HepG2 (cell line): ENCODE results near the gene ELL. TPM values are rescaled to one million over a fixed set of nuclear protein-coding genes. Genes with fewer than 3 reads are reported as not detected.

Experiments used
- E2F2 ChIP-seq: sonication (generic); formaldehyde crosslinking; IDR thresholded peaks from 2 replicates; pipeline ENCODE4 v1.4.0; 2020; ENCODE audit warnings: missing genetic modification reagents, borderline replicate concordance
- EP300 ChIP-seq, 3 experiments: sonication (generic) in 1 of 3; formaldehyde crosslinking in 1 of 3; IDR thresholded peaks; 2 replicates each; pipeline versions ENCODE4 v1.5.1 to v1.6.1; 2011 to 2020; ENCODE audit warnings: low read depth in 2 of 3, low read length in 2 of 3, borderline replicate concordance in 1 of 3, improper control_type of control experiment in 1 of 3, mild to moderate bottlenecking in 1 of 3, missing genetic modification reagents in 1 of 3, moderate library complexity in 1 of 3
- ERF ChIP-seq: IDR thresholded peaks from 2 replicates; pipeline ENCODE4 v1.6.1; 2018; ENCODE audit warnings: missing biosample characterization, missing genetic modification reagents
- HOXD1 ChIP-seq: sonication (generic); formaldehyde crosslinking; IDR thresholded peaks from 2 replicates; pipeline ENCODE4 v1.5.0; 2020; ENCODE audit warnings: missing genetic modification reagents
- KAT7 ChIP-seq: IDR thresholded peaks from 2 replicates; pipeline ENCODE4 v1.6.1; 2018; ENCODE audit warnings: borderline replicate concordance, missing compliant biosample characterization
- KDM1A ChIP-seq: IDR thresholded peaks from 2 replicates; pipeline ENCODE4 v1.6.1; 2016; ENCODE audit warnings: missing compliant biosample characterization
- NFIC ChIP-seq: IDR thresholded peaks from 2 replicates; pipeline ENCODE4 v1.6.1; 2012; ENCODE audit warnings: mild to moderate bottlenecking, low read length, inconsistent platforms
- PHF20 ChIP-seq: sonication (generic); formaldehyde crosslinking; IDR thresholded peaks from 2 replicates; pipeline ENCODE4 v1.5.0; 2020; ENCODE audit warnings: mild to moderate bottlenecking, missing genetic modification reagents
- PRDM4 ChIP-seq: sonication (generic); formaldehyde crosslinking; IDR thresholded peaks from 2 replicates; pipeline ENCODE4 v1.9.0; 2021; ENCODE audit warnings: missing genetic modification reagents, borderline replicate concordance
- SRSF4 ChIP-seq: fragments of 200-400 bp; formaldehyde crosslinking; IDR thresholded peaks from one replicate; pipeline ENCODE4 v1.6.1; 2018; ENCODE audit warnings: mild to moderate bottlenecking, low read depth, low read length, moderate library complexity; ENCODE audit not compliant: poor library complexity, severe bottlenecking
- STAT5B ChIP-seq: sonication (generic); formaldehyde crosslinking; IDR thresholded peaks from 2 replicates; pipeline ENCODE4 v1.4.0; 2020; ENCODE audit warnings: missing genetic modification reagents
- TEF ChIP-seq: sonication (generic); formaldehyde crosslinking; IDR thresholded peaks from 2 replicates; pipeline ENCODE4 v1.5.0; 2020; ENCODE audit warnings: missing genetic modification reagents
- TFDP1 ChIP-seq: IDR thresholded peaks from 2 replicates; pipeline ENCODE4 v1.6.1; 2016; ENCODE audit warnings: missing compliant biosample characterization, missing genetic modification reagents, borderline replicate concordance
- THAP11 ChIP-seq: IDR thresholded peaks from 2 replicates; pipeline ENCODE4 v1.6.1; 2016; ENCODE audit warnings: missing biosample characterization, missing genetic modification reagents
- UBTF ChIP-seq: sonication (generic); formaldehyde crosslinking; IDR thresholded peaks from 2 replicates; pipeline ENCODE4 v1.4.0; 2020; ENCODE audit warnings: mild to moderate bottlenecking, missing genetic modification reagents
- ZFP62 ChIP-seq: sonication (generic); formaldehyde crosslinking; IDR thresholded peaks from 2 replicates; pipeline ENCODE4 v1.4.0; 2020; ENCODE audit warnings: missing genetic modification reagents
- ZNF121 ChIP-seq: sonication (generic); formaldehyde crosslinking; IDR thresholded peaks from 2 replicates; pipeline ENCODE4 v1.5.0; 2020; ENCODE audit warnings: mild to moderate bottlenecking, missing genetic modification reagents
- ZNF282 ChIP-seq: fragments of 450-650 bp; IDR thresholded peaks from 2 replicates; pipeline ENCODE4 v1.6.1; 2018; ENCODE audit not compliant: partially characterized antibody
- ZNF451 ChIP-seq: sonication (generic); formaldehyde crosslinking; IDR thresholded peaks from 2 replicates; pipeline ENCODE4 v1.5.0; 2020; ENCODE audit warnings: mild to moderate bottlenecking, missing genetic modification reagents
- ZNF678 ChIP-seq: sonication (generic); formaldehyde crosslinking; IDR thresholded peaks from 2 replicates; pipeline ENCODE4 v1.4.0; 2020; ENCODE audit warnings: mild to moderate bottlenecking, missing genetic modification reagents
- ZNF747 ChIP-seq: sonication (generic); formaldehyde crosslinking; IDR thresholded peaks from 2 replicates; pipeline ENCODE4 v1.8.1; 2023; ENCODE audit warnings: missing genetic modification reagents, mild to moderate bottlenecking, borderline replicate concordance
- polyA plus RNA-seq, 8 experiments: library from polyadenylated mRNA; depleted of rRNA in 3 of 8; stranded (reverse) in 7 of 8; unstranded in 1 of 8; fragments of >200 nt; fragmentation: Illumina TruSeq in 4 of 8; extraction: Trizol in 4 of 8; gene quantifications; 2 replicates each; pipeline versions ENCODE4 v1.2.1 to v1.2.3, GENCODE V29; 2011 to 2016; ENCODE audit warnings: low read depth in 4 of 8, missing spikeins in 1 of 8, mixed read lengths in 1 of 8; ENCODE audit not compliant: insufficient read depth in 1 of 8
- total RNA-seq, 5 experiments: library from RNA; depleted of rRNA; stranded (reverse); fragments of >200 nt; fragmentation: Illumina TruSeq; extraction: Trizol; gene quantifications; 2 replicates each; pipeline ENCODE4 v1.2.3, GENCODE V29; 2016; ENCODE audit warnings: low read depth in 1 of 5

Gene ELL
- total and polyA plus RNA-seq, 2 of the 13 experiments (the other 11 are each of a cell fraction or from before 2014, with no cell fraction given) = 3.7 to 5.4 TPM

- TF ChIP-seq TFDP1 (CRISPR knock-in tag) (peak; percentile 66; the same call in 1 of the 2 replicates), ZNF678 (CRISPR knock-in tag) (no peak), ZNF121 (CRISPR knock-in tag) (0 out of 2 replicates have a peak, but pooled peaks have one; percentile 26), THAP11 (CRISPR knock-in tag) (peak; percentile 77), PHF20 (CRISPR knock-in tag) (peak; percentile 67), UBTF (CRISPR knock-in tag) (peak; percentile 63), ZNF282 (no peak), KAT7 (CRISPR knock-in tag) (no peak), ZNF451 (CRISPR knock-in tag) (peak; percentile 63; the same call in 1 of the 2 replicates), KDM1A (CRISPR knock-in tag) (no peak), EP300 (IDR thresholded peaks at IDR 0.05; ENCODE audit: low read depth in 2 of 2, low read length in 2 of 2) (peak in 1 of 2 experiments; percentile 32; a peak in 1 of 4 replicates), EP300 (CRISPR knock-in tag; IDR thresholded peaks at IDR 0.05; ENCODE audit: borderline replicate concordance) (no peak), ZFP62 (no peak), ZNF747 (CRISPR knock-in tag) (no peak), STAT5B (CRISPR knock-in tag) (no peak), SRSF4 (no peak), NFIC (no peak), HOXD1 (CRISPR knock-in tag) (peak; percentile 74), E2F2 (CRISPR knock-in tag) (no peak), TEF (CRISPR knock-in tag) (no peak), ERF (CRISPR knock-in tag) (peak; percentile 76), PRDM4 (CRISPR knock-in tag) (no peak)
These were observed 104.4 kb downstream of the ELL start (continued) for GRCh38 chr19:18417250-18418028.
